Activated effector memory CD4-positive, alpha-beta T cell treated with anti-CD3 and anti-CD28 coated beads, Interleukin-2, amount 50 U/mL, for 16 hours (primary cell): Measurements from ENCODE around the gene LSM11.

Experiments
- DNase-seq: peaks from one replicate; pipeline ENCODE4 v3.0.0-alpha.2; 2020

The LSM11 gene

DNA sequence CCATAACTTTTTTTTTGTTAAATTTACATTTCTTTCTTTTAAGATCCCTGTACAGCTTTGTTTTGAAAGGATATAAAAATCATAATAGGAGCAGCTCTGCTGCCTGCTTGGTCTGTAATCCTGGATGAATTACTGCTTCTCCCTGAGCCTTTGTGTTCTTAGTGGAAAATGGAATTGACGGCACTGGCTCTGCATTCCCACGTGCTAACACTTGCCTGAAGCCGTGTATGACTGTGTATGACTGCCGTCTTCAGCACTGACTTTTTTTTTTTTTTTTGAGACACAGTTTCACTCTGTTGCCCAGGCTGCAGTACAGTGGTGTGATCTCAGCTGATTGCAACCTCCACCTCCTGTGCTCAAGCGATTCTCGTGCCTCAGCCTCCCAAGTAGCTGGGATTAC is 7.5 kb upstream of the LSM11 start:
- no peak for DNase-seq

GRCh38 chr5:157739388-157740228 is 3.9 kb upstream of the LSM11 start:
- no peak for DNase-seq

- no peak for DNase-seq
These were observed 3.3 kb upstream of the LSM11 start for GRCh38 chr5:157740229-157740610.

DNA sequence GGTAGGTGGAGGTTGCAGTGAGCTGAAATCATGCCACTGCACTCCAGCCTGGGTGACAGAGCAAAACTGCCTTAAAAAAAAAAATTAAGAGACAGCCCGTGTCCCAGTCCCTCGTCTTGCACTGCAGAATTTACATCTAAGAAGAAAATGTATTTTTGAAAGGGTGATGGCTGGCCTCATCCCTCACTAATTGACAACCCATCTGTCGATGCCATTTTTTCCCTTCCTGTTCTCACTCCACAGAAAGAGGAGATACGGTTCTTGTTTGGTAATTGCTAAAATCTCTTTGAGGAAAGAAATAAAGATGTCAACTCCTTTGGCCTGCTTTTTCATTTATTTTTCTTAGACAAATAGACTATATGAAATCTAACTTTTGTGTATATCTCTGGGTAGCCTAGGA is 2.4 kb upstream of the LSM11 start:
- DNase-seq = no peak

- DNase-seq = peak; percentile 66
These were observed 819 bp downstream of the LSM11 start for GRCh38 chr5:157744051-157745011.

DNA sequence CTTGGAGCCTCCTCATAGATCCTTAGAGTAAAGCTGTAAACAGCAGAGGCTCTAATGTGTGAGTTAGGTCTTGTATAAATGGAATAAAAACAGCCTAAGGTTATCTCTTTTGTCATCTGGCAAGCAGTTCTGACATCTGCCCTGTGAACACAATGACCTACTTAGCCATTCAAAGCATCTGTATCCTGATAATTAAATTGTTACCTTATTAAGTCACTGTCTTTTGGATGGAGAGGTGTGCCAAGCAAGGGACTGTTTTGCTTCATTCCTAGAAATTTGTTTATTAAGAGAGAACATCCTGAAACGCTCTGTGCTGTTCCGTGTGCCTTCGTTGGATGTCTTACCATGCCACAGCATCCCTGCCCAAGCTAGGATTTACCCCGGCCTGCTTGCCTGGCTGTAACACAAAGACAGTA is 1.5 kb downstream of the LSM11 start:
- no peak for DNase-seq

DNA sequence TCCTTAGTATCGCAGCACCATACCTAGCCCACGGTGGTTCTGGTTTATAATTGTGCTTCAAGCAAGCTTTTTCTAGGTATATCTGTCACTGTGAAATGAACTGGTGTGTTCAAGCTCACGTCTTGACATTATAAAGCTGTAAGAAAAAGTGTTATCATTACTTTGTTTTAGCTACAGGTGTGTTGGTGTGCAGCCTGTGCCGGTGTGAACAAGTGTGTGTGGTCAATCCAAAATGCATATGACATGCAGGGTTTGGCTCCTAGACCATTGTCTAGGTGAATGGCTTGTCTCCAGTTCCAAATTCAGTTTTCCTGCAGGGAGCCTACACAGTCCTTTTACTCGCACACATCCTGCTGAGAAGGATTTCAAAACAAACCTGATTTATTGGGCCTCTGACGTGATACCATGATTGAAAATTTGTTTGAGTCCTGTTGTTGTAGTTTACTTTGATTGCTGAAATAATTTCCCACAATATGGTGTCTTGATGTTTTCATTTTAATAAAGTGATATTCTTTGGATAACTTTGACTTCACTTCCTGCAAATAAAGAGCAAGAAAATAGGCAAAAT is 3.7 kb downstream of the LSM11 start:
- no peak for DNase-seq

- no peak for DNase-seq
These were observed 4.5 kb downstream of the LSM11 start for GRCh38 chr5:157747766-157748700.

- no peak for DNase-seq
These were observed 5.4 kb downstream of the LSM11 start for GRCh38 chr5:157748760-157749461.

DNA sequence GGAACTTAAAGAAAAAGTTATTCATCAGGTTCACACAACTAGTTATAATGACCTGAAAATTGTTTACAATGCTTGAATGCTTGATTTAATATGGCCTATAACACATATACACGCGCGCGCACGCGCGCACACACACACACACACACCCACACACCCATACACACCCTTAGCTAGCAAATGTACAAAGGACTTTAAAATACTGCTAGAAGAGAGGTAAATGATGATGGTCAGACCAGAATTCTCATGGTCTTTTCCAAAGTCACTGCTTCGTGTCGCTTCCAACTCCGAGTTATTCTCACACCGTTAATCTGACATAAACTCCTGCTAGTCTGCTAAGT is 5.9 kb downstream of the LSM11 start:
- DNase-seq = no peak

DNA sequence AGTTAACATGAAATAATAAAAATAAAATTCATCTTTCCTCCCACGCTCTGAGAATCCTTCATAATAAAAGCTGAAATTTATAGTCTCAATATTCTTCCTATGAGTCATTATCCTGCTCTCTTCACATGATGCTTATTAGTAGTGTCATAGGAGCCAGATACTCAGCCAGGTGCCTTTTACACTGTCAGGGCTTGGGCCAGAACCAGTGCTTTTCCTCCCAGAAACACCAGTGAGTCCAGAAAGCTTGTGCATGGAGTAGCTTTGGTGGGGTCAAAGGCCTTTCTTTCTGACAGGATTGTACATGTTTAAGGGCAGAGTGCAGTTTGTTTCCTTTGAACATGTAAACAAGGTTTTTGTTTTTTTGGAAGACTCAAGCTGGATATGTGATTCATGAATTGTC is 6.8 kb downstream of the LSM11 start:
- DNase-seq = no peak

DNA sequence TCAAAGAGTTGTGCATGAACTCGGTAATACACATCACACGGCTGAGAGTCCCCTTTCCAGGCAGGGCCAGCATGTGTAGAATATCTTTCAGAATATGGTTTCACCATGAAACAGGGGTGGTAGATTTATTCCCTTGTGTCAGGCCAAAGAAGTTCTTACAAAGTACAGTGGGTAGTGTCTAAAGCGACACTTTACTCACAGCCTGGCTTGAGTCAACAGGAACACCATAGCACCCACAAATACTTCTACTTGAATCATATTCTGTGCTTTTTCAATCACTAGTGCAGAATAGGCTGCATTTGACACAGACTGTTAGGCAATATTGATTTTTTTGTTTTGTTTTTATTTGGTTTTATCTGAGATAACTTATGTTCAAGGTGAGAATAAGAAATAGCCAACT is 12.6 kb downstream of the LSM11 start:
- no peak for DNase-seq

DNA sequence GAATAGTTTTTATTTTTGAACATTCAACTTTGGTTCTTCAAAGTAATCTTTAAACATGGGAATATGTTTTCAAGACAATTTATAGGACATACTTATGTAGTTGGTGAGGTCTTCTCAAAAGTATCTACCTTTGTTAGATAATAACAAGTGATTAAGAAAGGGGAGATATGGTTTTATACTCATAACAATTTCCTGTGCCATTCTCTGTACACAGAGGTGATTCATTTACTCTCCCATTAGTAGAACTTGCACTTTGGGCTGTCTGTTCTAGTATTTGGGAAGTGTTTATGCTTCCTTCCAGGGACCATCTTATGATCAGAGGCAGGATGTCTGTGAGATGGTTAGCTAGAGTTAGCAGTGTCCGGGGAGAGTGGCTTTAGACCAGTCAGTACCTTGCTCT is 15.2 kb downstream of the LSM11 start:
- no peak for DNase-seq

GRCh38 chr5:157761690-157762621 is 18.4 kb downstream of the LSM11 start:
- DNase-seq = no peak

- no peak for DNase-seq
These were observed 21.0 kb downstream of the LSM11 start for GRCh38 chr5:157764531-157764930.

DNA sequence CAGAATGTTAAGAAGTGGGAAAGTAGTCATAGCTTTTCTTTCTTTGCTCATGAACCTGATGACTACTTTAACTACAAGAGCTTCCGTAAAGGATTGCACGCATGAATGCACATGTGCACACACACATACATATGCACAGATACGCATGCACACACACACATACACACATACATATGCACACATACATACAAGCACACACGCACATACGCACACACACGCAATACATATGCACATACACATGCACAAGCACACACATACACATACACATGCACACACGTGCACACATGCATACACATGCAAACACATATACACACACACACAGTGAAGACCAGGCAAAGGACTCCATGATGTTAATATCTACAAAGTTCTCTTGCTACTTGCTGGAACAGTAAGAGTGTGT is 22.9 kb downstream of the LSM11 start:
- DNase-seq = no peak

DNA sequence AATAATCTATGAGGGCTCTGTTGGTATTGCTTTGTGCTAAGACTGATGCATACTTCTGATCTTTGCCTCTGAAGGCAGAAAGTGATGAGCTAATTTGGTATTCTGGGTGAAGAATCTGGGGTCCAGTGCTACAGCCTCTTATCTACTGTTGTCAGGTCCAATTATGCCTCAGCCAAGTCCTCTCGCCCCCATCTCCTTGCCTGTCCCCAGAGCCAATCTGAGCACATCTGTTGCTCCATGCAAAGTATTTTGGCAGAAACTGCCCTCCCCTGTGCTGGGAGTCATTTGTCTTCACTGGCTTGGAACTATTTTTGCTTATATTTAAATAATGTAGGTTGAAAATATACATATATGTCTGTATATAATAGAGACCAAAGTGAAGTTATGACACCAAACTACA is 23.4 kb downstream of the LSM11 start:
- DNase-seq = no peak

DNA sequence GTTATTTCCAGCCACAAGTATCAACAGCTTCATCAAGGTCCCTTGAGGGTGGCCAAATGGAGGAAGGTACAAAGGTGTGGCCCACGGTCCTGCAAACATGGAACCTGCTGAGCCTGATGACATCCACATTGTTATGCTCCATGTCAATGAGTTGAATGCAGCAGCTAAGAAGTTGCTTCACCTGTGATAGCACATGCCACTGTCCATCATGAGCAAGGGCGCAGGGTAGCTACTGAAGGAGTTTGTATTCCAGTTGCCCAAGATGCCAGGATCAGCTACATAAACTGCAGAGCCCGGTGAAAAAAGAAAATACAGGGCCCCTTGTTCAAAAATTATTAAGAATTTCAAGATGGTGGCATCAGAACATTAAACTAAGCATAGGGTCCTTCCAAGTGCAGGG is 24.2 kb downstream of the LSM11 start:
- no peak for DNase-seq

- no peak for DNase-seq
These were observed 27.2 kb downstream of the LSM11 start for GRCh38 chr5:157770665-157771064.

- DNase-seq = no peak
These were observed 28.6 kb downstream of the LSM11 start for GRCh38 chr5:157772127-157772526.
